Uterus (tissue), 2 donors: ENCODE measurements around the gene ZFAND3.

Experiments
- CTCF ChIP-seq, 4 experiments: fragments of 200-600 bp in 2 of 4; fragments of 450-650 bp in 2 of 4; sonication (generic) in 2 of 4; IDR thresholded peaks; one replicate each; pipeline ENCODE4 v1.5.1; 2016 to 2019; ENCODE audit warnings: antibody characterized with exemption in 4 of 4, mild to moderate bottlenecking in 2 of 4, moderate library complexity in 1 of 4
- POLR2A ChIP-seq, 2 donors: fragments of 450-650 bp; IDR thresholded peaks; one replicate each; pipeline ENCODE4 v1.6.1; 2016; ENCODE audit warnings: antibody characterized with exemption in 2 of 2, mild to moderate bottlenecking in 1 of 2, moderate library complexity in 1 of 2

GRCh38 chr6:37987018-37987417 lies 167.5 kb downstream of the ZFAND3 start:
- TF ChIP-seq CTCF (IDR thresholded peaks at IDR 0.05): no peak
- TF ChIP-seq POLR2A (IDR thresholded peaks at IDR 0.05): no peak
